IMR-90 (cell line): Measurements from ENCODE around the gene PCDHGB1.

Source experiments
- BHLHE40 ChIP-seq: fragments of 150-350 bp; IDR thresholded peaks from 2 replicates; pipeline ENCODE4 v1.6.1; 2016; ENCODE audit warnings: mild to moderate bottlenecking, low read depth, low read length
- CEBPB ChIP-seq: IDR thresholded peaks from 2 replicates; pipeline ENCODE4 v1.6.1; 2012; ENCODE audit warnings: low read depth, low read length, improper control_type of control experiment
- CTCF ChIP-seq: conservative IDR thresholded peaks from 2 replicates; pipeline ENCODE4 v1.5.1; 2012; ENCODE audit warnings: mild to moderate bottlenecking, low read depth, low read length, improper control_type of control experiment
- FOS ChIP-seq: fragments of 150-350 bp; IDR thresholded peaks from 2 replicates; pipeline ENCODE4 v1.6.1; 2016; ENCODE audit warnings: low read depth, low read length
- MAZ ChIP-seq: IDR thresholded peaks from 2 replicates; pipeline ENCODE4 v1.6.1; 2012; ENCODE audit warnings: low read depth, mild to moderate bottlenecking, low read length, improper control_type of control experiment, moderate library complexity, borderline replicate concordance
- MXI1 ChIP-seq: IDR thresholded peaks from 2 replicates; pipeline ENCODE4 v1.6.1; 2012; ENCODE audit warnings: low read depth, mild to moderate bottlenecking, low read length, moderate library complexity, borderline replicate concordance
- NFE2L2 ChIP-seq: fragments of 150-350 bp; IDR thresholded peaks from 2 replicates; pipeline ENCODE4 v1.6.1; 2016; ENCODE audit warnings: low read depth, mild to moderate bottlenecking, low read length
- POLR2A ChIP-seq: IDR thresholded peaks from 2 replicates; pipeline ENCODE4 v1.6.1; 2012; ENCODE audit warnings: mild to moderate bottlenecking, low read depth, low read length
- RAD21 ChIP-seq: IDR thresholded peaks from 2 replicates; pipeline ENCODE4 v1.6.1; 2012; ENCODE audit warnings: low read length, improper control_type of control experiment

GRCh38 chr5:141356133-141356532 lies 6.2 kb downstream of the PCDHGB1 start:
- TF ChIP-seq CTCF (no peak), MAZ (no peak), BHLHE40 (no peak), NFE2L2 (no peak), FOS (no peak), POLR2A (no peak), RAD21 (no peak), CEBPB (no peak), MXI1 (no peak)
